Liver (tissue), 9 donors: Measurements from ENCODE around the gene C20orf173. TPM values are rescaled to one million over a fixed set of nuclear protein-coding genes. Genes with fewer than 3 reads are reported as not detected.

Source experiments
- DNase-seq: peaks from one replicate; pipeline ENCODE4 v3.0.0-alpha.2; 2017; ENCODE audit warnings: low spot score
- H3K27ac ChIP-seq, 2 donors: one replicate each; pipeline ENCODE4 v1.7.0; 2013; ENCODE audit warnings: inconsistent platforms in 2 of 2, low read length in 2 of 2, control low read depth in 1 of 2, low read depth in 1 of 2, mild to moderate bottlenecking in 1 of 2
- H3K27me3 ChIP-seq, 4 donors: one replicate each; pipeline versions ENCODE4 v1.6.1 to v1.7.0; 2013; ENCODE audit warnings: low read length in 3 of 4, inconsistent platforms in 1 of 4, mild to moderate bottlenecking in 1 of 4, moderate library complexity in 1 of 4; ENCODE audit not compliant: control insufficient read depth in 4 of 4, insufficient read depth in 4 of 4
- H3K36me3 ChIP-seq, 4 donors: one replicate each; pipeline versions ENCODE4 v1.6.1 to v1.7.0; 2013; ENCODE audit warnings: low read length in 3 of 4, mild to moderate bottlenecking in 3 of 4, low read depth in 1 of 4, moderate library complexity in 1 of 4; ENCODE audit not compliant: control insufficient read depth in 4 of 4, insufficient read depth in 3 of 4
- H3K4me1 ChIP-seq, 4 donors: one replicate each; pipeline versions ENCODE4 v1.6.1 to v1.7.0; 2013; ENCODE audit warnings: low read length in 3 of 4, mild to moderate bottlenecking in 3 of 4, moderate library complexity in 1 of 4; ENCODE audit not compliant: control insufficient read depth in 4 of 4, insufficient read depth in 4 of 4
- H3K4me3 ChIP-seq, 3 donors: one replicate each; pipeline versions ENCODE4 v1.6.1 to v1.7.0; 2013; ENCODE audit warnings: low read length in 3 of 3, control low read depth in 1 of 3, low read depth in 1 of 3, mild to moderate bottlenecking in 1 of 3
- H3K9ac ChIP-seq, 2 donors: one replicate each; pipeline ENCODE4 v1.7.0; 2013; ENCODE audit warnings: low read length in 2 of 2, mild to moderate bottlenecking in 2 of 2, moderate library complexity in 2 of 2, control low read depth in 1 of 2, low read depth in 1 of 2
- H3K9me3 ChIP-seq, 4 donors: one replicate each; pipeline versions ENCODE4 v1.6.1 to v1.7.0; 2013; ENCODE audit warnings: low read length in 3 of 4; ENCODE audit not compliant: control insufficient read depth in 4 of 4
- CTCF ChIP-seq: fragments of 150-350 bp; IDR thresholded peaks from 2 replicates; pipeline ENCODE4 v1.5.1; 2017; ENCODE audit warnings: improper control_type of control experiment, low read depth, low read length; ENCODE audit not compliant: missing input control
- EGR1 ChIP-seq, 2 donors: IDR thresholded peaks; 2 replicates each; pipeline ENCODE4 v1.6.1; 2016 to 2018; ENCODE audit warnings: antibody characterized with exemption in 2 of 2, low read depth in 2 of 2
- GABPA ChIP-seq, 2 donors: IDR thresholded peaks in 1 of 2; conservative IDR thresholded peaks in 1 of 2; 2 replicates each; pipeline ENCODE4 v1.6.1; 2016; ENCODE audit warnings: antibody characterized with exemption in 2 of 2, mild to moderate bottlenecking in 1 of 2, moderate library complexity in 1 of 2
- HNF4A ChIP-seq, 2 donors: conservative IDR thresholded peaks; 2 replicates each; pipeline ENCODE4 v1.6.1; 2016; ENCODE audit warnings: antibody characterized with exemption in 2 of 2, mild to moderate bottlenecking in 2 of 2
- NR2F2 ChIP-seq: IDR thresholded peaks from 2 replicates; pipeline ENCODE4 v1.6.1; 2016; ENCODE audit warnings: antibody characterized with exemption
- RAD21 ChIP-seq, 2 donors: IDR thresholded peaks; 2 replicates each; pipeline ENCODE4 v1.6.1; 2016; ENCODE audit warnings: antibody characterized with exemption in 2 of 2, mild to moderate bottlenecking in 2 of 2
- REST ChIP-seq: IDR thresholded peaks from 2 replicates; pipeline ENCODE4 v1.6.1; 2016; ENCODE audit warnings: antibody characterized with exemption, mild to moderate bottlenecking
- SP1 ChIP-seq: IDR thresholded peaks from 2 replicates; pipeline ENCODE4 v1.6.1; 2018; ENCODE audit warnings: antibody characterized with exemption, mild to moderate bottlenecking
- TAF1 ChIP-seq: conservative IDR thresholded peaks from 2 replicates; pipeline ENCODE4 v1.6.1; 2016; ENCODE audit warnings: antibody characterized with exemption, mild to moderate bottlenecking
- YY1 ChIP-seq: IDR thresholded peaks from 2 replicates; pipeline ENCODE4 v1.6.1; 2016; ENCODE audit warnings: antibody characterized with exemption, mild to moderate bottlenecking
- WGBS: extraction: QIAGEN DNeasy Blood & Tissue Kit; methylation state at CpG from one replicate; pipeline ENCODE4 v1.1.7; 2013; 5-methylcytosine and 5-hydroxymethylcytosine counted together
- polyA plus RNA-seq, 2 donors: library from polyadenylated mRNA; stranded (reverse) in 1 of 2; unstranded in 1 of 2; fragments of 200-250 nt in 1 of 2; fragments of >200 nt in 1 of 2; fragmentation: Nextera tagmentation in 1 of 2; extraction: Ambion mirVana in 1 of 2; gene quantifications; one replicate each; pipeline versions ENCODE4 v1.2.1 to v1.2.3, GENCODE V29; 2013 to 2015
- total RNA-seq, 2 donors: library from RNA; depleted of rRNA; stranded (reverse); fragments of >200 nt; gene quantifications; one replicate each; pipeline ENCODE4 v1.2.3, GENCODE V29; 2014
- TF ChIP-seq, protein P1 (sequence below): IDR thresholded peaks from 2 replicates; pipeline ENCODE4 v1.6.1; 2016; ENCODE audit warnings: antibody characterized with exemption
- TF ChIP-seq, protein P2 (sequence below): IDR thresholded peaks from 2 replicates; pipeline ENCODE4 v1.6.1; 2016; ENCODE audit warnings: antibody characterized with exemption
- donor health status: healthy.
- donor health status: healthy.
- donor health status: healthy.
- donor health status: healthy.
- donor health status: healthy.

The C20orf173 gene
- total and polyA plus RNA-seq, 4 donors: not detected

GRCh38 chr20:35552914-35553313 is 23.5 kb upstream of the C20orf173 start (continued):
- no peak for TF ChIP-seq CTCF
- TF ChIP-seq, protein P1, sequence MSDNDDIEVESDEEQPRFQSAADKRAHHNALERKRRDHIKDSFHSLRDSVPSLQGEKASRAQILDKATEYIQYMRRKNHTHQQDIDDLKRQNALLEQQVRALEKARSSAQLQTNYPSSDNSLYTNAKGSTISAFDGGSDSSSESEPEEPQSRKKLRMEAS: no peak

- H3K36me3 ChIP-seq: peaks cover 3 to 80% (median 51%) of the 10 kb centered on the region in 4 donors
- DNase-seq: no peak
- 94% methylated on average over 4 of the region's 4 CpGs for WGBS
These were observed 22.1 kb upstream of the C20orf173 start for GRCh38 chr20:35551503-35551902.

DNA sequence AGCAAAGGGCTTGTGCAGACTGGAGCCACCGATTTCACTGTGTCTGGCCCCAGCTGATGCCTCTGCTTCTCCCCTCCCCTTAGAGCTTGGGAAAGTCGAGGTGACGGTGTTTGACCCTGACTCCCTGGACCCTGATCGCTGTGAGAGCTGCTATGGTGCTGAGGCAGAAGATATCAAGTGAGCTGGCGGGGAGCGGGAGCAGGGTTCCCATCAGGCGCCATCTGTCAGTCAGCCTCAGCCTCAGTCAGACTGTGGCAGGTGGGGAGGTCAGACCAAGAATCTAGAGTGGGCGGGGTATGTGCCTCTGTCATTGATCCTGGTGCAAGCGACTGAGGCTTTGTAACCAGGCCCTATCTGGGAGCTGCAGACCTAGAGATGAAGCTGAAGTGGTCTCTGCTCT is 17.9 kb upstream of the C20orf173 start:
- H3K36me3 ChIP-seq: peaks cover 3 to 49% (median 29%) of the 10 kb centered on the region in 4 donors
- 79% methylated on average over 9 of the region's 9 CpGs for WGBS
- no peaks in the 10 kb centered on the region for H3K27me3 ChIP-seq
- H3K9ac ChIP-seq: no peak overlapping the region
- no peak for DNase-seq
- no peak overlapping the region for H3K27ac ChIP-seq
- no peak overlapping the region for H3K4me3 ChIP-seq
- no peaks in the 10 kb centered on the region for H3K9me3 ChIP-seq
- H3K4me1 ChIP-seq: peaks cover 2 to 5% (median 3%) of the 10 kb centered on the region in 4 donors
- TF ChIP-seq, protein P1: no peak
- TF ChIP-seq NR2F2: no peak
- no peak for TF ChIP-seq SP1
- TF ChIP-seq TAF1: no peak
- TF ChIP-seq EGR1 (IDR thresholded peaks at IDR 0.05; ENCODE audit: low read depth in 2 of 2): no peak
- TF ChIP-seq HNF4A (conservative IDR thresholded peaks at IDR 0.05): no peak
- TF ChIP-seq GABPA (IDR thresholded peaks at IDR 0.05 in 1 of 2, conservative IDR thresholded peaks at IDR 0.05 in 1 of 2): no peak
- no peak for TF ChIP-seq REST
- TF ChIP-seq RAD21 (IDR thresholded peaks at IDR 0.05): no peak

More at GRCh38 chr20:35551503-35551902, 22.1 kb upstream of the C20orf173 start:
- H3K27me3 ChIP-seq: no peaks in the 10 kb centered on the region
- H3K4me3 ChIP-seq: no peak overlapping the region
- H3K9ac ChIP-seq: no peak overlapping the region
- no peak for TF ChIP-seq EGR1 (IDR thresholded peaks at IDR 0.05; ENCODE audit: low read depth in 2 of 2)
- no peak for TF ChIP-seq HNF4A (conservative IDR thresholded peaks at IDR 0.05)
- TF ChIP-seq, protein P2, sequence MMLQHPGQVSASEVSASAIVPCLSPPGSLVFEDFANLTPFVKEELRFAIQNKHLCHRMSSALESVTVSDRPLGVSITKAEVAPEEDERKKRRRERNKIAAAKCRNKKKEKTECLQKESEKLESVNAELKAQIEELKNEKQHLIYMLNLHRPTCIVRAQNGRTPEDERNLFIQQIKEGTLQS: no peak
- no peak for TF ChIP-seq YY1
- TF ChIP-seq GABPA (IDR thresholded peaks at IDR 0.05 in 1 of 2, conservative IDR thresholded peaks at IDR 0.05 in 1 of 2): no peak
- TF ChIP-seq, protein P1: no peak
- TF ChIP-seq REST: no peak
- TF ChIP-seq RAD21 (IDR thresholded peaks at IDR 0.05): no peak
- H3K27ac ChIP-seq: no peak overlapping the region
- no peaks in the 10 kb centered on the region for H3K4me1 ChIP-seq
- no peaks in the 10 kb centered on the region for H3K9me3 ChIP-seq
